ENCODE results near the gene FTO.
"Not testable (repeated sequence)": the region's sequence is repeated elsewhere in the genome, so short reads cannot be mapped to it uniquely, and the experiment has no call there.

The FTO gene

GRCh38 chr16:53703590-53704444 lies at the start of gene FTO, which contains the start of gene RPGRIP1L:
Gene FTO (plus strand): TSS chr16:53704156.
Gene RPGRIP1L (minus strand): TSS chr16:53703859. CDS start chr16:53700723, 3,136 bp downstream.
- DNase-seq (ENCODE audit: extremely low read depth in 1 of 2, low read depth in 1 of 2): peak; percentile 91 to 92

- no peak for DNase-seq (ENCODE audit: extremely low read depth in 1 of 2, low read depth in 1 of 2)
Observed at GRCh38 chr16:53654946-53655345, 49.0 kb upstream of the FTO start.

- no peak for DNase-seq (ENCODE audit: extremely low read depth in 1 of 2, low read depth in 1 of 2)
Observed at GRCh38 chr16:53662072-53662471, 41.9 kb upstream of the FTO start.

- DNase-seq (ENCODE audit: extremely low read depth in 1 of 2, low read depth in 1 of 2): no peak
Observed at GRCh38 chr16:53664724-53665345, 39.1 kb upstream of the FTO start.

GRCh38 chr16:53666786-53667415 lies 37.1 kb upstream of the FTO start:
- no peak for DNase-seq (ENCODE audit: extremely low read depth in 1 of 2, low read depth in 1 of 2)

- no peak for DNase-seq (ENCODE audit: extremely low read depth in 1 of 2, low read depth in 1 of 2)
Observed at GRCh38 chr16:53668869-53669268, 35.1 kb upstream of the FTO start.

- no peak for DNase-seq (ENCODE audit: extremely low read depth in 1 of 2, low read depth in 1 of 2)
Observed at GRCh38 chr16:53672461-53672860, 31.5 kb upstream of the FTO start.

- DNase-seq (ENCODE audit: extremely low read depth in 1 of 2, low read depth in 1 of 2): no peak
Observed at GRCh38 chr16:53673189-53673588, 30.8 kb upstream of the FTO start.

- DNase-seq (ENCODE audit: extremely low read depth in 1 of 2, low read depth in 1 of 2): no peak
Observed at GRCh38 chr16:53678155-53678554, 25.8 kb upstream of the FTO start.

- DNase-seq (ENCODE audit: extremely low read depth in 1 of 2, low read depth in 1 of 2): no peak
Observed at GRCh38 chr16:53678756-53679343, 25.1 kb upstream of the FTO start.

GRCh38 chr16:53680756-53681155 lies 23.2 kb upstream of the FTO start:
- no peak for DNase-seq (ENCODE audit: extremely low read depth in 1 of 2, low read depth in 1 of 2)

- no peak for DNase-seq (ENCODE audit: extremely low read depth in 1 of 2, low read depth in 1 of 2)
Observed at GRCh38 chr16:53681354-53681753, 22.6 kb upstream of the FTO start.

- DNase-seq (ENCODE audit: extremely low read depth in 1 of 2, low read depth in 1 of 2): not testable (repeated sequence)
Observed at GRCh38 chr16:53685334-53685733, 18.6 kb upstream of the FTO start.

GRCh38 chr16:53686710-53687109 lies 17.2 kb upstream of the FTO start:
- no peak for DNase-seq (ENCODE audit: extremely low read depth in 1 of 2, low read depth in 1 of 2)

- no peak for DNase-seq (ENCODE audit: extremely low read depth in 1 of 2, low read depth in 1 of 2)
Observed at GRCh38 chr16:53689636-53690035, 14.3 kb upstream of the FTO start.

GRCh38 chr16:53690771-53691170 lies 13.2 kb upstream of the FTO start:
- no peak for DNase-seq (ENCODE audit: extremely low read depth in 1 of 2, low read depth in 1 of 2)

GRCh38 chr16:53692146-53692545 lies 11.8 kb upstream of the FTO start:
- DNase-seq (ENCODE audit: extremely low read depth in 1 of 2, low read depth in 1 of 2): no peak

GRCh38 chr16:53693320-53693719 lies 10.6 kb upstream of the FTO start:
- DNase-seq (ENCODE audit: extremely low read depth in 1 of 2, low read depth in 1 of 2): no peak

- no peak for DNase-seq (ENCODE audit: extremely low read depth in 1 of 2, low read depth in 1 of 2)
Observed at GRCh38 chr16:53695070-53695469, 8.9 kb upstream of the FTO start.

- not testable (repeated sequence) for DNase-seq (ENCODE audit: extremely low read depth in 1 of 2, low read depth in 1 of 2)
Observed at GRCh38 chr16:53698271-53698670, 5.7 kb upstream of the FTO start.

GRCh38 chr16:53704445-53704813 lies 473 bp downstream of the FTO start:
- DNase-seq (ENCODE audit: extremely low read depth in 1 of 2, low read depth in 1 of 2): no peak

Measured in activated CD8-positive, alpha-beta memory T cell treated with anti-CD3 and anti-CD28 coated beads for 1 hour (primary cell).